Vagina (tissue), 2 donors: ENCODE measurements around the gene PCNX2. TPM values are rescaled to one million over a fixed set of nuclear protein-coding genes. Genes with fewer than 3 reads are reported as not detected.
A peak's percentile ranks its signal among the peaks of the same experiment; 100 is the strongest.
"Not testable (repeated sequence)": the region's sequence is repeated elsewhere in the genome, so short reads cannot be mapped to it uniquely, and the experiment has no call there.

ENCODE experiments used
- DNase-seq, 2 donors: peaks; one replicate each; pipeline ENCODE4 v3.0.0-alpha.2; 2017; ENCODE audit errors: extremely low spot score in 2 of 2
- H3K27ac ChIP-seq: fragments of 200-600 bp; sonication (generic); one replicate; pipeline ENCODE4 v1.5.1; 2019
- H3K27me3 ChIP-seq: fragments of 200-600 bp; sonication (generic); one replicate; pipeline ENCODE4 v1.5.1; 2019
- H3K36me3 ChIP-seq, 2 donors: fragments of 200-600 bp; sonication (generic); one replicate each; pipeline ENCODE4 v1.5.1; 2017 to 2019
- H3K4me1 ChIP-seq: fragments of 200-600 bp; sonication (generic); one replicate; pipeline ENCODE4 v1.5.1; 2019
- H3K4me3 ChIP-seq, 2 donors: fragments of 200-600 bp; sonication (generic); 1 replicate in 1 of 2; 2 replicates in 1 of 2; pipeline ENCODE4 v1.5.1; 2016 to 2019
- H3K9me3 ChIP-seq: fragments of 200-600 bp; sonication (generic); one replicate; pipeline ENCODE4 v1.5.1; 2019
- CTCF ChIP-seq, 3 experiments: fragments of 450-650 bp in 2 of 3; fragments of 200-600 bp in 1 of 3; sonication (generic) in 1 of 3; IDR thresholded peaks; one replicate each; pipeline ENCODE4 v1.5.1; 2017 to 2019; ENCODE audit warnings: antibody characterized with exemption in 3 of 3, mild to moderate bottlenecking in 2 of 3, moderate library complexity in 2 of 3
- POLR2A ChIP-seq, 2 donors: fragments of 450-650 bp; IDR thresholded peaks; one replicate each; pipeline ENCODE4 v1.6.1; 2017; ENCODE audit warnings: antibody characterized with exemption in 2 of 2, mild to moderate bottlenecking in 2 of 2, moderate library complexity in 2 of 2
- POLR2AphosphoS5 ChIP-seq, 2 donors: sonication (generic); formaldehyde crosslinking; IDR thresholded peaks; one replicate each; pipeline ENCODE4 v1.9.0; 2017; ENCODE audit warnings: antibody characterized with exemption in 2 of 2, mild to moderate bottlenecking in 2 of 2, low read depth in 1 of 2; ENCODE audit not compliant: insufficient read depth in 1 of 2
- intact Hi-C: fragments of 100-400 bp; cut with DNase I; formaldehyde crosslinking; loops from one replicate; pipeline ENCODE4 v1.15.1; 2023
- total RNA-seq: library from RNA; depleted of rRNA; stranded (reverse); fragments of >200 nt; gene quantifications from one replicate; pipeline ENCODE4 v1.2.3, GENCODE V29; 2016

Gene PCNX2
- total RNA-seq, 1 donor from 2014 or later = 29.2 TPM

- no peaks in the 10 kb centered on the region for H3K36me3 ChIP-seq
- no peaks in the 10 kb centered on the region for H3K27me3 ChIP-seq
- DNase-seq = no peak
- H3K27ac ChIP-seq = no peak overlapping the region
- peaks cover 43% of the 10 kb centered on the region for H3K4me1 ChIP-seq
- no peak for TF ChIP-seq CTCF (IDR thresholded peaks at IDR 0.05)
- no peak for TF ChIP-seq POLR2A (IDR thresholded peaks at IDR 0.05)
- no peak for TF ChIP-seq POLR2AphosphoS5 (IDR thresholded peaks at IDR 0.05; ENCODE audit: insufficient read depth in 1 of 2, low read depth in 1 of 2)
- intact Hi-C loops = no loop called here
- no peaks in the 10 kb centered on the region for H3K9me3 ChIP-seq
- H3K4me3 ChIP-seq = no peak overlapping the region
Measured at GRCh38 chr1:233112186-233113008, 183.1 kb downstream of the PCNX2 start.

- Histone ChIP-seq H3K4me1 (peaks cover 49% of the 10 kb centered on the region), H3K9me3 (no peaks in the 10 kb centered on the region), H3K36me3 (no peaks in the 10 kb centered on the region), H3K27me3 (no peaks in the 10 kb centered on the region), H3K4me3 (no peak overlapping the region), H3K27ac (no peak overlapping the region)
- no peak for DNase-seq
- TF ChIP-seq CTCF (IDR thresholded peaks at IDR 0.05) (no peak), POLR2A (IDR thresholded peaks at IDR 0.05) (no peak), POLR2AphosphoS5 (IDR thresholded peaks at IDR 0.05; ENCODE audit: insufficient read depth in 1 of 2, low read depth in 1 of 2) (no peak)
- intact Hi-C loops = no loop called here
Measured at GRCh38 chr1:233111731-233112130, 183.8 kb downstream of the PCNX2 start.

- H3K9me3 ChIP-seq = no peaks in the 10 kb centered on the region
- intact Hi-C loops = no loop called here
- H3K4me3 ChIP-seq = no peak overlapping the region
- peaks cover 39% of the 10 kb centered on the region for H3K4me1 ChIP-seq
- H3K36me3 ChIP-seq = no peaks in the 10 kb centered on the region
- TF ChIP-seq POLR2A (IDR thresholded peaks at IDR 0.05) = no peak
- no peak for TF ChIP-seq CTCF (IDR thresholded peaks at IDR 0.05)
- TF ChIP-seq POLR2AphosphoS5 (IDR thresholded peaks at IDR 0.05; ENCODE audit: insufficient read depth in 1 of 2, low read depth in 1 of 2) = no peak
- no peak for DNase-seq
- no peaks in the 10 kb centered on the region for H3K27me3 ChIP-seq
- H3K27ac ChIP-seq = no peak overlapping the region
Measured at GRCh38 chr1:233109096-233109495, 186.4 kb downstream of the PCNX2 start.

- H3K9me3 ChIP-seq, H3K4me3 ChIP-seq, intact Hi-C loops, DNase-seq, H3K36me3 ChIP-seq, H3K27ac ChIP-seq, H3K27me3 ChIP-seq: not testable (repeated sequence)
- peaks cover 26% of the 10 kb centered on the region for H3K4me1 ChIP-seq
- peak in 1 of 2 donors; percentile 78 for TF ChIP-seq POLR2AphosphoS5 (IDR thresholded peaks at IDR 0.05; ENCODE audit: insufficient read depth in 1 of 2, low read depth in 1 of 2)
Measured at GRCh38 chr1:233107716-233108130, 187.8 kb downstream of the PCNX2 start.

- Histone ChIP-seq H3K27ac (no peak overlapping the region), H3K36me3 (no peaks in the 10 kb centered on the region), H3K9me3 (no peaks in the 10 kb centered on the region), H3K4me3 (no peak overlapping the region), H3K27me3 (no peaks in the 10 kb centered on the region), H3K4me1 (peaks cover 20% of the 10 kb centered on the region)
- DNase-seq = no peak
- TF ChIP-seq POLR2A (IDR thresholded peaks at IDR 0.05) (no peak), POLR2AphosphoS5 (IDR thresholded peaks at IDR 0.05; ENCODE audit: insufficient read depth in 1 of 2, low read depth in 1 of 2) (no peak), CTCF (IDR thresholded peaks at IDR 0.05) (no peak)
- intact Hi-C loops = no loop called here
Measured at GRCh38 chr1:233107130-233107660, 188.3 kb downstream of the PCNX2 start.
